ENCODE measurements around the gene PDE7B. TPM values are rescaled to one million over a fixed set of nuclear protein-coding genes. Genes with fewer than 3 reads are reported as not detected.

PDE7B gene
- total and polyA plus RNA-seq, 2 donors (not counting 1 experiment from before 2014, with no cell fraction given): 7.9 to 21.5 TPM

DNA sequence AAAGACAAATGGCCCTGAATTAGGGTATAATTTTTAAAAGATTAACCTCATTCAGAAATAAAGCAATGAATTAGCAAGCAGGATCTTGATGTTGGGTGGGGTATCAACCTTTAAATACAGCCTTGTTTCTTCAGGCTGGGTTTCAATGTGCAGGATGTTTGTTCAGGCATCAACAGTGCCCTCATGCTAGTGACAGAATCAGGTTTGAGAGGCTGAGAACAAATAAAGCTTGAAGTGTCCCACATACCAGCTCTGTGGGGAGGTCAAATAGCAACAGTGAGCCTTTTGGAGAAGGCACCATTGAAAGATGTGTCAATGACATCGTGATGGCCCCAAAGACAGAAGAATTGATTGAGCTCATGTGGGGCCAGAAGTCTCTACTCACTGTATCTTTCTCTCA, 330.4 kb downstream of the PDE7B start:
- Histone ChIP-seq H3K4me3 (replicated peaks in 1 of 4; ENCODE audit: control extremely low read depth in 1 of 4, insufficient read depth in 1 of 4, low read depth in 3 of 4, low read length in 4 of 4) (no peak overlapping the region), H4K20me1 (ENCODE audit: control insufficient read depth, extremely low read depth, insufficient read depth, low read length) (no peaks in the 10 kb centered on the region), H2AFZ (ENCODE audit: low read length) (no peak overlapping the region), H3K27me3 (ENCODE audit: control insufficient read depth, insufficient read depth, low read length) (no peaks in the 10 kb centered on the region), H3K9me3 (ENCODE audit: control insufficient read depth, insufficient read depth, low read depth, low read length) (no peaks in the 10 kb centered on the region), H3K4me2 (ENCODE audit: extremely low read depth, insufficient read depth, low read length) (no peak overlapping the region), H3K79me2 (ENCODE audit: control insufficient read depth, insufficient read depth, low read length) (no peaks in the 10 kb centered on the region), H3K27ac (ENCODE audit: insufficient read depth, low read length) (no peak overlapping the region), H3K36me3 (ENCODE audit: control insufficient read depth, insufficient read depth, low read length) (peaks cover 2% of the 10 kb centered on the region), H3K9ac (ENCODE audit: insufficient read depth, low read length) (no peak overlapping the region), H3K4me1 (ENCODE audit: control insufficient read depth, extremely low read depth, insufficient read depth, low read length) (no peaks in the 10 kb centered on the region)
- no peak for DNase-seq (ENCODE audit: low read depth in 2 of 2)
- no peak for TF ChIP-seq EZH2 (IDR thresholded peaks at IDR 0.05; ENCODE audit: low read length, missing control alignments)
- TF ChIP-seq, protein P1, sequence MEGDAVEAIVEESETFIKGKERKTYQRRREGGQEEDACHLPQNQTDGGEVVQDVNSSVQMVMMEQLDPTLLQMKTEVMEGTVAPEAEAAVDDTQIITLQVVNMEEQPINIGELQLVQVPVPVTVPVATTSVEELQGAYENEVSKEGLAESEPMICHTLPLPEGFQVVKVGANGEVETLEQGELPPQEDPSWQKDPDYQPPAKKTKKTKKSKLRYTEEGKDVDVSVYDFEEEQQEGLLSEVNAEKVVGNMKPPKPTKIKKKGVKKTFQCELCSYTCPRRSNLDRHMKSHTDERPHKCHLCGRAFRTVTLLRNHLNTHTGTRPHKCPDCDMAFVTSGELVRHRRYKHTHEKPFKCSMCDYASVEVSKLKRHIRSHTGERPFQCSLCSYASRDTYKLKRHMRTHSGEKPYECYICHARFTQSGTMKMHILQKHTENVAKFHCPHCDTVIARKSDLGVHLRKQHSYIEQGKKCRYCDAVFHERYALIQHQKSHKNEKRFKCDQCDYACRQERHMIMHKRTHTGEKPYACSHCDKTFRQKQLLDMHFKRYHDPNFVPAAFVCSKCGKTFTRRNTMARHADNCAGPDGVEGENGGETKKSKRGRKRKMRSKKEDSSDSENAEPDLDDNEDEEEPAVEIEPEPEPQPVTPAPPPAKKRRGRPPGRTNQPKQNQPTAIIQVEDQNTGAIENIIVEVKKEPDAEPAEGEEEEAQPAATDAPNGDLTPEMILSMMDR (conservative IDR thresholded peaks at IDR 0.05 in 1 of 2, IDR thresholded peaks at IDR 0.05 in 1 of 2; ENCODE audit: low read depth in 1 of 2, low read length in 2 of 2): no peak

DNA sequence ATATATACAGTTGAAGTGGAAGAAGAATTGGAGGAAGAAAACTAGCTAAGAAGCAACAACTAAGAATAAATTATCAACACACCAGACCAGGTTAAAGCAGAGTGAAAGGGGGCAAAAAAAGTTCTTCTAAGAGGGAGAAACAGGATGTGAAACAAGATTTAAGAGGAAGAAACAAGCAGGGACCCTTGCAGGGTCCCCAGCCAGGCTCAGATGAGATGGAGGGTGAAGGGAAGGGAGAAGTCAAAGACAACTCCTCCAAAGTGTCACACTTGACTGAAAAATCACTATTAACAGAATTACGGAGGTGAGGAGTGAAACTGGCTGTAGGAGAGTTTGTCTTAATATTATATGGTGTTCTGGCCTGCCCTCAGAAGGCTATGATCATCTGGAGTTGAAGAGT, 333.2 kb downstream of the PDE7B start:
- no peaks in the 10 kb centered on the region for H3K9me3 ChIP-seq (ENCODE audit: control insufficient read depth, insufficient read depth, low read depth, low read length)
- H3K79me2 ChIP-seq (ENCODE audit: control insufficient read depth, insufficient read depth, low read length): no peaks in the 10 kb centered on the region
- TF ChIP-seq, protein P1 (conservative IDR thresholded peaks at IDR 0.05 in 1 of 2, IDR thresholded peaks at IDR 0.05 in 1 of 2; ENCODE audit: low read depth in 1 of 2, low read length in 2 of 2): no peak
- TF ChIP-seq EZH2 (IDR thresholded peaks at IDR 0.05; ENCODE audit: low read length, missing control alignments): no peak
- H2AFZ ChIP-seq (ENCODE audit: low read length): no peak overlapping the region
- no peaks in the 10 kb centered on the region for H4K20me1 ChIP-seq (ENCODE audit: control insufficient read depth, extremely low read depth, insufficient read depth, low read length)
- peaks cover 4% of the 10 kb centered on the region for H3K36me3 ChIP-seq (ENCODE audit: control insufficient read depth, insufficient read depth, low read length)
- H3K4me1 ChIP-seq (ENCODE audit: control insufficient read depth, extremely low read depth, insufficient read depth, low read length): no peaks in the 10 kb centered on the region
- no peak for DNase-seq (ENCODE audit: low read depth in 2 of 2)
- no peak overlapping the region for H3K27ac ChIP-seq (ENCODE audit: insufficient read depth, low read length)
- no peak overlapping the region for H3K4me3 ChIP-seq (replicated peaks in 1 of 4; ENCODE audit: control extremely low read depth in 1 of 4, insufficient read depth in 1 of 4, low read depth in 3 of 4, low read length in 4 of 4)
- no peak overlapping the region for H3K9ac ChIP-seq (ENCODE audit: insufficient read depth, low read length)
- no peak overlapping the region for H3K4me2 ChIP-seq (ENCODE audit: extremely low read depth, insufficient read depth, low read length)
- no peaks in the 10 kb centered on the region for H3K27me3 ChIP-seq (ENCODE audit: control insufficient read depth, insufficient read depth, low read length)

DNA sequence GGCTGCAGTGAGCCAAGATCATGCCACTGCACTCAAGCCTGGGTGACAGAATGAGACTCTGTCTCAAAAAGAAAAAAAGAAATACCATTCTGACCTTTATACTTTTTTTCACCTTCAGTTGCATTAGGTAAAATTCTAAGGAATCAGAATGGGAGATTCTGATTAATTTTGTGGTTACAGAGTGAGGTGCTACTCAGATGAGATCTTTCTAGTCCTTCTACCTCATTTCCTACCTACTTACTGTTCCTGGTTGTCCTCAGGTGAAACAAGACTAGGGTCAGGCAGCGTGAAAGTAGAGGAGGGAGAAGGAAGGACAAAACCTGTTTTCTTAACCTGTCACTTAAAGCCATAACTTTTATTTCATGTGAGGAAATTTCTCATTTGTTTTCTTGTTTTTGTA, 334.9 kb downstream of the PDE7B start:
- peaks cover 6% of the 10 kb centered on the region for H3K36me3 ChIP-seq (ENCODE audit: control insufficient read depth, insufficient read depth, low read length)
- TF ChIP-seq EZH2 (IDR thresholded peaks at IDR 0.05; ENCODE audit: low read length, missing control alignments): no peak
- TF ChIP-seq, protein P1 (conservative IDR thresholded peaks at IDR 0.05 in 1 of 2, IDR thresholded peaks at IDR 0.05 in 1 of 2; ENCODE audit: low read depth in 1 of 2, low read length in 2 of 2): no peak
- H3K27ac ChIP-seq (ENCODE audit: insufficient read depth, low read length): no peak overlapping the region
- no peak overlapping the region for H3K4me3 ChIP-seq (replicated peaks in 1 of 4; ENCODE audit: control extremely low read depth in 1 of 4, insufficient read depth in 1 of 4, low read depth in 3 of 4, low read length in 4 of 4)
- no peak for DNase-seq (ENCODE audit: low read depth in 2 of 2)
- no peaks in the 10 kb centered on the region for H3K27me3 ChIP-seq (ENCODE audit: control insufficient read depth, insufficient read depth, low read length)
- no peaks in the 10 kb centered on the region for H3K79me2 ChIP-seq (ENCODE audit: control insufficient read depth, insufficient read depth, low read length)
- H3K9ac ChIP-seq (ENCODE audit: insufficient read depth, low read length): no peak overlapping the region
- no peaks in the 10 kb centered on the region for H3K4me1 ChIP-seq (ENCODE audit: control insufficient read depth, extremely low read depth, insufficient read depth, low read length)
- H4K20me1 ChIP-seq (ENCODE audit: control insufficient read depth, extremely low read depth, insufficient read depth, low read length): no peaks in the 10 kb centered on the region
- H2AFZ ChIP-seq (ENCODE audit: low read length): no peak overlapping the region
- H3K4me2 ChIP-seq (ENCODE audit: extremely low read depth, insufficient read depth, low read length): no peak overlapping the region
- H3K9me3 ChIP-seq (ENCODE audit: control insufficient read depth, insufficient read depth, low read depth, low read length): no peaks in the 10 kb centered on the region

Data from fibroblast of lung (primary cell).